GM12891 (cell line): ENCODE data around the gene CPOX.

Source experiments
- PAX5 ChIP-seq: IDR thresholded peaks from 2 replicates; pipeline ENCODE4 v1.6.1; 2011; ENCODE audit warnings: low read length, moderate library complexity, mild to moderate bottlenecking; ENCODE audit not compliant: insufficient read depth, severe bottlenecking
- POLR2A ChIP-seq: IDR thresholded peaks from 2 replicates; pipeline ENCODE4 v1.6.1; 2011; ENCODE audit warnings: low read depth, low read length, control low read depth
- POLR2AphosphoS5 ChIP-seq: IDR thresholded peaks from 2 replicates; pipeline ENCODE4 v1.6.1; 2011; ENCODE audit warnings: low read depth, low read length, control low read depth
- POU2F2 ChIP-seq: IDR thresholded peaks from 2 replicates; pipeline ENCODE4 v1.6.1; 2011; ENCODE audit warnings: low read depth, mild to moderate bottlenecking, control low read depth, low read length, moderate library complexity
- SPI1 ChIP-seq: IDR thresholded peaks from 2 replicates; pipeline ENCODE4 v1.6.1; 2011; ENCODE audit warnings: low read depth, low read length, control low read depth
- TAF1 ChIP-seq: IDR thresholded peaks from 2 replicates; pipeline ENCODE4 v1.6.1; 2011; ENCODE audit warnings: low read depth, low read length, control low read depth

DNA sequence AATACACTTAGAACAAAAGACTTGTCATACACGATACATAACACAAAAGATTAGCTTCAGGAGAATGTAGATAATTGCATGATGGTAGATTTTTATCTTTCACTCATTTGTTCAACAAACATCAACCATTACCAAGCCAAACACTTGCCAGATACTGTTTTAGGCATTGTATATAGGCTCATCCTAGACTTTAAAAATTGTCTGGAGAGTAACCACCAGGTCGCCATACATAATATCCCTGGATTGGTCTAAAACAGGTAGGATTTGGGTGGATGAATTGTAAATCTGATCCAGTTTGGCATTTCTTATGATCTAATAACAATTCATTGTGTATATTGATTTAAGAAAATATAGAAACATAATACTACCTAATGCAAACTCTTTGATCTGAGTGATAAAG, 38.8 kb downstream of the CPOX start:
- TF ChIP-seq TAF1 (no peak), SPI1 (no peak), POLR2A (0 out of 2 replicates have a peak, but pooled peaks have one; percentile 3), PAX5 (no peak), POLR2AphosphoS5 (peak; percentile 76), POU2F2 (no peak)
